Cardiac fibroblast (primary cell): ENCODE measurements around the gene TRIM75.
"Not testable (repeated sequence)": the region's sequence is repeated elsewhere in the genome, so short reads cannot be mapped to it uniquely, and the experiment has no call there.

Experiments used
- DNase-seq, 2 donors: peaks; one replicate each; pipeline versions ENCODE4 v3.0.0 to v3.0.0-alpha.2; 2010; ENCODE audit warnings: low read depth in 2 of 2
- H3K4me3 ChIP-seq, 2 donors: replicated peaks in 1 of 2; 1 replicate in 1 of 2; 2 replicates in 1 of 2; pipeline ENCODE4 v1.5.1; 2011; ENCODE audit warnings: low read depth in 2 of 2, low read length in 2 of 2, mild to moderate bottlenecking in 2 of 2, moderate library complexity in 1 of 2
- TF ChIP-seq, protein P1 (sequence below): IDR thresholded peaks from one replicate; pipeline ENCODE4 v1.5.1; 2011; ENCODE audit warnings: low read depth, mild to moderate bottlenecking, low read length, inconsistent platforms

The TRIM75 gene

DNA sequence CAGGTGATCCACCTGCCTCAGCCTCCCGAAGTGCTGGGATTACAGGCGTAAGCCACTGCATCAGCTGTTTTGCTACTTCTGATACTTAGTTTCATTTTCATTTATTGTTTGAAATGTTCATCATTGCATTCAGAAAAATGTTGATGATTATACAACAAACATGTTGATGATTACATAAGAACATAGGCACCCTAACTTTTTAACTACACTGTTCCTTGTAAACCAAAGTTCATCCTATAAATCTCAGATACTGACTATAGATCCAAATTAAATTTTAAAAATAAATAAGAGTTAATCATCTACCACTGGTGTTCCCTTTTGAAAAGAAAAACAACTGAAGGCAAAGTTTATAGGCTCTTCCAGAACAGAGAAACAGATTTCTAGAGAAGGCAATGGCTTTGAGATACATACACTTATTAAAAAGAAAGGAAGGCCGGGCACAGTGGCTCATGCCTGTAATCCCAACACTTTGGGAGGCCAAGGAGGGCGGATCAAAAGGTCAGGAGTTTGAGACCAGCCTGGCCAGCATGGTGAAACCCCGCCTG, 23.4 kb downstream of the TRIM75 start:
- DNase-seq: no peak
- TF ChIP-seq, protein P1, sequence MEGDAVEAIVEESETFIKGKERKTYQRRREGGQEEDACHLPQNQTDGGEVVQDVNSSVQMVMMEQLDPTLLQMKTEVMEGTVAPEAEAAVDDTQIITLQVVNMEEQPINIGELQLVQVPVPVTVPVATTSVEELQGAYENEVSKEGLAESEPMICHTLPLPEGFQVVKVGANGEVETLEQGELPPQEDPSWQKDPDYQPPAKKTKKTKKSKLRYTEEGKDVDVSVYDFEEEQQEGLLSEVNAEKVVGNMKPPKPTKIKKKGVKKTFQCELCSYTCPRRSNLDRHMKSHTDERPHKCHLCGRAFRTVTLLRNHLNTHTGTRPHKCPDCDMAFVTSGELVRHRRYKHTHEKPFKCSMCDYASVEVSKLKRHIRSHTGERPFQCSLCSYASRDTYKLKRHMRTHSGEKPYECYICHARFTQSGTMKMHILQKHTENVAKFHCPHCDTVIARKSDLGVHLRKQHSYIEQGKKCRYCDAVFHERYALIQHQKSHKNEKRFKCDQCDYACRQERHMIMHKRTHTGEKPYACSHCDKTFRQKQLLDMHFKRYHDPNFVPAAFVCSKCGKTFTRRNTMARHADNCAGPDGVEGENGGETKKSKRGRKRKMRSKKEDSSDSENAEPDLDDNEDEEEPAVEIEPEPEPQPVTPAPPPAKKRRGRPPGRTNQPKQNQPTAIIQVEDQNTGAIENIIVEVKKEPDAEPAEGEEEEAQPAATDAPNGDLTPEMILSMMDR: no peak

DNA sequence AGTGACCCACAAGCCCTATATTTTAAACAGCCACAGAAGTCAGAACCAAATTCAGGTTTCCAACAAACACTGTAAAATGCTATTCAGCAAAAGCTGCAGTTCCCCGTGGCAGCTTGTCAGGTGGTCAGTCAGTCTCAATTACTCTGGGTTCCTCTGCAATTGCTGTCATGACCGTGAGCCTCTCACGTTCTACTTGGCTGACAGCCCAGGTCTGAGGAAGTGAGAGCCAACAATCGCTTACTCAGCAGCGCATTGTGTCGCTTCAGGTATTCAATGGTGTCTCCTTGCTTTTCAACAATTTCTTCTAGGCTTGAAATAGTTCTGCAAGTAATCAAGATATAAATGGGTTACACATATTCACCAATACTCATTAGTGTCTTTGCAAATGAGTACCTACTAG, 25.8 kb downstream of the TRIM75 start:
- H3K4me3 ChIP-seq: no peak overlapping the region
- DNase-seq: peak; percentile 33 to 34
- TF ChIP-seq, protein P1: no peak

More for the DNA sequence above, 23.4 kb downstream of the TRIM75 start:
- H3K4me3 ChIP-seq: no peak overlapping the region

DNA sequence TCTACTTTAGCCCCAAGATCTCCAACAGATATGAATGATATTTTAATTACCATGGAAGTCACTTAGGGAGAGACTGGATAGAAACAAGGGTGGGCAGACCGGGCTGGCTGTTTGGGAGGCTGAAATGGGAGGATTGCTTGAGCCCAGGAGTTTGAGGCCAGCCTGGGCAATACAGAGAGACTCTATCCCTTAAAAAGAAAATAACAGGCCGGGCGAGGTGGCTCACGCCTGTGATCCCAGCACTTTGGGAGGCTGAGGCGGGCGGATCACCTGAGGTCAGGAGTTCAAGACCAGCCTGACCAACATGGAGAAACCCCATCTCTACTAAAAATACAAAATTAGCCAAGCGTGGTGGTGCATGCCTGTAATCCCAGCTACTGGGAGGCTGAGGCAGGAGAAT, 31.1 kb downstream of the TRIM75 start:
- DNase-seq, H3K4me3 ChIP-seq: not testable (repeated sequence)

- TF ChIP-seq, protein P1: no peak
- peak; percentile 6 to 32 for DNase-seq
- H3K4me3 ChIP-seq: no peak overlapping the region
These were observed 32.3 kb downstream of the TRIM75 start for GRCh38 chr4:165085946-165086345.

- DNase-seq: no peak
- H3K4me3 ChIP-seq: no peak overlapping the region
- TF ChIP-seq, protein P1: no peak
These were observed 34.7 kb downstream of the TRIM75 start for GRCh38 chr4:165088366-165088765.

DNA sequence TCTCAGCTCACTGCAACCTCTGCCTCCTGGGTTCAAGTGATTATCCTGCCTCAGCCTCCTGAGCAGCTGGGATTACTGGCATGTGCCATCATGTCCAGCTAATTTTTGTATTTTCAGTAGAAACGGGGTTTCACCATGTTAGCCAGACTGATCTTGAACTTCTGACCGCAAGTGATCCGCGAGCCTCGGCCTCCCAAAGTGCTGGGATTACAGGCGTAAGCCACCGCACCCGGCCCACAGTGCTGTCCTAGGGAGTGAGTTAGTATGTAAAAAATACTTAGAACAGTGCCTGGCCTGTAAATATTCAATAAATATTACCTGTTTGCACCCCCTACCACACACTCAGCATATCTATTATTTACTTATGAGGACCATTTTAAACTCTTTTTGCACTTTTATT, 38.5 kb downstream of the TRIM75 start:
- not testable (repeated sequence) for DNase-seq, H3K4me3 ChIP-seq

DNA sequence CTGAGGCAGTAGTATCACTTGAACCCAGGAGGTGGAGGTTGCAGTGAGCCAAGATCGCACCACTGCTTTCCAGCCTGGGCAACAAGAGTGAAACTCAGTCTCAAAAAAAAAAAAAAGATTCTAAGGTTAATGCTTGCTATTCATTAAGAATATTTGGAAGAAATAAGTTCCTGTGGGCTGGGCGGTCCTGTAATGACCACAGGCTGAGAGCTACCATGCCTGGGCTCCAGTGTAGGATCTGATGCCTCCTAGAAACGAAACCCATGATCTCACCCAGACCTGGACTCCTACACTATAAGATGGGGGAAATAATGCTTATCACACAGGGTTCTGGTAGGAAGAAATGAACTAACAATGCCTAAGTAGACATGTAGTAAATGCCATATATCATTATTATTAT, 41.2 kb downstream of the TRIM75 start:
- DNase-seq: no peak
- TF ChIP-seq, protein P1: no peak
- H3K4me3 ChIP-seq: no peak overlapping the region

- DNase-seq: no peak
- TF ChIP-seq, protein P1: no peak
- H3K4me3 ChIP-seq: no peak overlapping the region
These were observed 41.6 kb downstream of the TRIM75 start for GRCh38 chr4:165095291-165095690.
